AG09309 (cell line): ENCODE measurements around the gene SMIM5.

Source experiments
- DNase-seq: peaks from one replicate; pipeline ENCODE4 v3.0.0-alpha.2; 2010; ENCODE audit warnings: low read depth
- H3K4me3 ChIP-seq: 2 replicates; pipeline ENCODE4 v1.5.1; 2011; ENCODE audit warnings: mild to moderate bottlenecking, low read depth, low read length, moderate library complexity; ENCODE audit not compliant: control insufficient read depth
- TF ChIP-seq, protein P1 (sequence below): IDR thresholded peaks from 2 replicates; pipeline ENCODE4 v1.5.1; 2011; ENCODE audit warnings: mild to moderate bottlenecking, low read depth, low read length, inconsistent platforms; ENCODE audit not compliant: insufficient read depth, control insufficient read depth; ENCODE audit errors: missing control alignments

The SMIM5 gene

DNA sequence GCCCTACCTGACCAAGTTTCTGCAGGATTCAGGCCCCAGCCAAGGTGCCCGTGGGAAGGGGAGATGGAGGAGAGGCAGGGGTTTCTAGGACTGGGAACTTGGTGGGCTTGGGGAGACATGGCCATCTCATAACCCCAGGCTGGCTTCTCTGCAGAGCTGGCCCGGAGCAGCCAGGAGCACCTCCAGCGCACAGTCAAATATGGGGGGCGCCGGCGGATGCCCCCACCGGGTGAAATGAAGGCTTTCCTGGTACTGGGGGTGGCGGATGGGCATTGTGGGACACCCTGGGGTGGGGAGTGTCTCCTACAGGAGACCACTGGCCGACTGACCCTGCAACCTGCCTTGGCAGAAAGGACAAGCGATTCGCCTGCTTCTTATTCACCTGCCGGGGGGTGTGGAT lies 9.2 kb upstream of the SMIM5 start:
- DNase-seq = no peak
- H3K4me3 ChIP-seq = no peak overlapping the region
- TF ChIP-seq, protein P1, sequence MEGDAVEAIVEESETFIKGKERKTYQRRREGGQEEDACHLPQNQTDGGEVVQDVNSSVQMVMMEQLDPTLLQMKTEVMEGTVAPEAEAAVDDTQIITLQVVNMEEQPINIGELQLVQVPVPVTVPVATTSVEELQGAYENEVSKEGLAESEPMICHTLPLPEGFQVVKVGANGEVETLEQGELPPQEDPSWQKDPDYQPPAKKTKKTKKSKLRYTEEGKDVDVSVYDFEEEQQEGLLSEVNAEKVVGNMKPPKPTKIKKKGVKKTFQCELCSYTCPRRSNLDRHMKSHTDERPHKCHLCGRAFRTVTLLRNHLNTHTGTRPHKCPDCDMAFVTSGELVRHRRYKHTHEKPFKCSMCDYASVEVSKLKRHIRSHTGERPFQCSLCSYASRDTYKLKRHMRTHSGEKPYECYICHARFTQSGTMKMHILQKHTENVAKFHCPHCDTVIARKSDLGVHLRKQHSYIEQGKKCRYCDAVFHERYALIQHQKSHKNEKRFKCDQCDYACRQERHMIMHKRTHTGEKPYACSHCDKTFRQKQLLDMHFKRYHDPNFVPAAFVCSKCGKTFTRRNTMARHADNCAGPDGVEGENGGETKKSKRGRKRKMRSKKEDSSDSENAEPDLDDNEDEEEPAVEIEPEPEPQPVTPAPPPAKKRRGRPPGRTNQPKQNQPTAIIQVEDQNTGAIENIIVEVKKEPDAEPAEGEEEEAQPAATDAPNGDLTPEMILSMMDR = no peak

DNA sequence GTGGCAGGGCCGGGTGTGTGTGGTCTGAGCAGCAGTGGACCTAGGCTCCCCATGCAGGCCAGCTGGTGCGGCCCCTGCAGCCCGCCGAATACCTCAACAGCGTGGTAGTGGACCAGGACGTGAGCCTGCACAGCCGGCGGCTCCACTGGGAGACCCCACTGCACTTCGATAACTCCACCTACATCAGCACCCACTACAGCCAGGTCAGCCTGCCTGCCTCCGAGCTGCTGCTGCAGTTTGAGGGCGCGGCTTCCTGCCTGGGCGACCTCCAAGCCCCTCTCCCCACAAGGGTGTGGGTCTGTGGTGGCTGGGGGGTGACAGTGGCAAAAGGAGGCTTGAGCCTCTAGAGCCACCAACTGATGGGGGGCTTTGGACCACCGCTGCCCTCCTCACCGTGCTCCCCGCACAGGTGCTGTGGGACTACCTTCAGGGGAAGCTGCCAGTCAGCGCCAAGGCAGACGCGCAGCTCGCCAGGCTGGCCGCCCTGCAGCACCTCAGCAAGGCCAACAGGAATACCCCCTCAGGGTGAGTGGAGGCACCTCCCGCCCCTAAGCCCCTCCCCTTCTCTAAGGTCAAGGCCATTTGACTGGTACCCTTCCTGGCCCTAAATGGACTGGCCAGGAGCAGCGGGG lies 8.4 kb upstream of the SMIM5 start:
- H3K4me3 ChIP-seq = no peak overlapping the region
- TF ChIP-seq, protein P1 = no peak
- DNase-seq = no peak

DNA sequence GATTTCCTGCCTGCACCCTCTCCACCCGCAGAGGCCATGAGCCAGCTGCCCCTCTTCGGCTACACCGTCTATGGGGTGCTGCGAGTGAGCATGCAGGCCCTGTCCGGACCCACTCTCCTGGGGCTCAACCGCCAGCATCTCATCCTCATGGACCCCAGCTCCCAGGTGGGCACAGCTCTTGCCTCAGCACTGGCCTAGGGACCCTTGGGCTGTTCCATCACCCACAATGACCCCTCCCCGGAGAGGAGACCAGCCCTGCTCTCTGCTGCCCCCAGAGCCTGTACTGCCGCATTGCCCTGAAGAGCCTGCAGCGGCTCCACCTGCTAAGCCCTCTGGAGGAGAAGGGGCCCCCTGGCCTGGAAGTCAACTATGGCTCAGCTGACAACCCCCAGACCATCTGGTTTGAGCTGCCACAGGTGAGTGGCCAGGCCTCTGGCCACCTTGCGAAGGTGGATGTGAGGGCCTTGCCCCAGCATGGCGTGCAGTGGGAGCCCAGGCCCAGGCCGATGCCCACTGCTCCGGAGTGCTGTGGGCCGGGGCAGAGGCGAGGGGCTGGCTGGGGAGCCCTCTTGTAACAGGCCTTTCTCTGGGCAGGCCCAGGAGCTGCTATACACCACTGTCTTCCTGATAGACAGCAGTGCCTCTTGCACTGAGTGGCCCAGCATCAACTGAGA lies 7.3 kb upstream of the SMIM5 start:
- no peak for DNase-seq
- H3K4me3 ChIP-seq = no peak overlapping the region
- TF ChIP-seq, protein P1 = peak; percentile 75

DNA sequence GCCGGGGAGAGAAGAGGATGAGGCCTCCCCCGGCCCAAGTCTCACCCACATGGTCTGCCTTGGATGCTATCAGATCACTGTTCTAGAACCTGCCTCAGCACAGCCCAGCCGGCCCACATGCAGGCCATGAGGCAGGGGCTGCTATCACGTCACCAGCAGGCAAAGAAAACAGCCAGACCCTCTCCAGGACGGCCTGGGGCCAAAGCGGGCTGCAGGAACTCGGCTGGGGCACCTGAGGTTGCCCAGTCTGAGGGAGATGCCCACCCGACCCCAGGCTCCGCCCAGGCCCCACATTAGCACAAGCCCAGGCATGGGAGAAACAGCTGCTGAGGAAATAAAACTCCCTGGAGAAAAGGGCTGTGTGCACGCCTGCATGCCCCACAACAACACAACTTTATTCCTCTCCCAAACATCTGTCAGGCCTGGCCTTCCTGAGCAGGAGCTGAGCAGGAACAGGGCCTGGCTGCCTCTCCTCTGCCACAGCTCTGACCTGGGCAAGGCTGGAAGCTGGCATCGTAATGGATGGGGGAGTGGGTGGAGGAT lies 6.7 kb upstream of the SMIM5 start:
- TF ChIP-seq, protein P1 = no peak
- DNase-seq = no peak
- no peak overlapping the region for H3K4me3 ChIP-seq

DNA sequence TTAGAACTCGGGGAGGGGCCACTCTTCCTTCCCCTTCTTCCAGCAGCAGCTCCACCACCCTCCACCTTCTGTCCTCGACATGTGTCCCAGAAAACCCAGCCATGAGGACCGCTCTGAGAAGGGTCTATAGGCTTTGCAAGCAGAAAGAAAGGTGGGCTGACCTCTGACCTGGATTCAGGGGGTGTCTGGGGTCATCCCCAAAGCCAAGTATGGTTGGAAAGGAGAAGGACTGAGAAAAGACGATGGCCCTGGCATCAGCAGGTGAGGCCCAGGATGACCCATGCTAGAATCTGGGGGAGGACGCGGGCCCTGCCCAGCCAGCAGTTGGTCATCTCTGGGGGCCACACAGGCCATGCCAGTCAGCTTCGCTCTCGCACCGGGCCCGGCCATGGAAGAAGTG lies 6.1 kb upstream of the SMIM5 start:
- DNase-seq = no peak
- H3K4me3 ChIP-seq = no peak overlapping the region
- TF ChIP-seq, protein P1 = no peak

DNA sequence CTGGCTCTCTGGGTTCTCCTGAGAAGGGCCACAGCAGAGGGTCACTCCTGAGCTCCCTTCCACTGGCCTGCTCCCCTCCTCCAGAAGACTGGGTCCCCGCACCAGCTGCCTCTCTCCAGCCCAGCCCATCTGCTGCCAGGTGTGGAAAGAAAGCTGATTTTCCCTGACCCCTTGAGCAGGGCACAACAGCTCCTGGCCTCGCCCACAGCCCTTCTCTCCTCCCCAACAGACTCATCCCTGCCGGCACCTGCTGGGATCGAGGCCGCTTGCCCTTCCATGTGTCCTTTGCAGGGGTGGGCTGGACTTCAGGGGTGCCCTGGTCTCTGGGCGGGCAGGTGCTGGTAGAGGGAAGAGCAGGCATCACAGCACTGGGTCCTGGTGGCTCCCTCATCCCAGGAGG lies 4.8 kb upstream of the SMIM5 start:
- TF ChIP-seq, protein P1 = no peak
- no peak overlapping the region for H3K4me3 ChIP-seq
- DNase-seq = no peak
